Measurements from ENCODE around the gene S100A2.

DNA sequence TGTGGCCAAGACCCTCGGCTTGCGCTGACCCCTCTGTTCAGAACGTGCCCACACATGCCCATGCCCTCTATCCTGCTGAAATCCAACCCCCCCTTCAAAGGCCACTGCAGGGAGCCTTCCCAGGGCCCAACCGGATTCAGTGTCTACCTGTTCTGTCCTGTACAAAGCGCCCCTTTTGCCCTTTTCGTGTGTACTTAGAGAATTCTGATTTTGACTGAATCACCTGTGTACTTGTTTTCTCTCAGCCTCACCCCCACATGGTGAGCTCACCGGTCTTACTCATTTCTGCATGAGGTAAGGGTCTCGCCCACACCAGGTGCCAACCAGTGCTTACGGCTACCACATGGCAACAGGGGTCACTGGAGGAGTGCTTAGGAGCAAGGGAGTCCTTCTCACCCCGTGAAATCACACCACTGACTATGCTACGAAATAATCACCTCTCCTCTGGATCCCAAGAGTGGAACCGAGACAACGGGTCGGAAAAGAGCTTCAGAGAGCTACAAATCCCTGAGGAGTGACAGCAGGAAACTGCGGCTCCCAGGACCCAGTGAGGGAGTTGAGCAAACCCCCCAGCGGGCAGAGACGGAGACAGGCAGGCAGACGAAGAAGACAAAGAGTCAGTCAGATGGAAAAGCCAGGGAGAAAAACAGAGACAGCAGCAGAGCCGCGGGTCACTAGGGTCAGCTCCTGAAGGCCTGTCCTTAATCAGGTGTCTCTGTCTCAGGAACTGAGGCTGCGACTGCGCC, 2.1 kb upstream of the S100A2 start:
- TF ChIP-seq CTCF (IDR thresholded peaks at IDR 0.05; ENCODE audit: low read depth, low read length, poor library complexity, severe bottlenecking) (no peak), EZH2phosphoT487 (IDR thresholded peaks at IDR 0.05; ENCODE audit: borderline replicate concordance, low read length) (no peak)

All from DOHH2 (cell line).